NCI-H2029 treated with DMSO at 0.1 percent for 48 hours (cell line): ENCODE results near the gene EXOC3L4.
"Not testable (repeated sequence)": the region's sequence is repeated elsewhere in the genome, so short reads cannot be mapped to it uniquely, and the experiment has no call there.

Experiments used
- DNase-seq: peaks from one replicate; lab custom pipeline; 2025; lab: John Stamatoyannopoulos, UW

Gene EXOC3L4

GRCh38 chr14:103151270-103151945 is 56.9 kb downstream of the EXOC3L4 start:
- no peak for DNase-seq

GRCh38 chr14:103155010-103155409 is 60.5 kb downstream of the EXOC3L4 start:
- no peak for DNase-seq

- DNase-seq: not testable (repeated sequence)
Observed at GRCh38 chr14:103155416-103155815, 60.9 kb downstream of the EXOC3L4 start.

- no peak for DNase-seq
Observed at GRCh38 chr14:103155826-103156394, 61.4 kb downstream of the EXOC3L4 start.

DNA sequence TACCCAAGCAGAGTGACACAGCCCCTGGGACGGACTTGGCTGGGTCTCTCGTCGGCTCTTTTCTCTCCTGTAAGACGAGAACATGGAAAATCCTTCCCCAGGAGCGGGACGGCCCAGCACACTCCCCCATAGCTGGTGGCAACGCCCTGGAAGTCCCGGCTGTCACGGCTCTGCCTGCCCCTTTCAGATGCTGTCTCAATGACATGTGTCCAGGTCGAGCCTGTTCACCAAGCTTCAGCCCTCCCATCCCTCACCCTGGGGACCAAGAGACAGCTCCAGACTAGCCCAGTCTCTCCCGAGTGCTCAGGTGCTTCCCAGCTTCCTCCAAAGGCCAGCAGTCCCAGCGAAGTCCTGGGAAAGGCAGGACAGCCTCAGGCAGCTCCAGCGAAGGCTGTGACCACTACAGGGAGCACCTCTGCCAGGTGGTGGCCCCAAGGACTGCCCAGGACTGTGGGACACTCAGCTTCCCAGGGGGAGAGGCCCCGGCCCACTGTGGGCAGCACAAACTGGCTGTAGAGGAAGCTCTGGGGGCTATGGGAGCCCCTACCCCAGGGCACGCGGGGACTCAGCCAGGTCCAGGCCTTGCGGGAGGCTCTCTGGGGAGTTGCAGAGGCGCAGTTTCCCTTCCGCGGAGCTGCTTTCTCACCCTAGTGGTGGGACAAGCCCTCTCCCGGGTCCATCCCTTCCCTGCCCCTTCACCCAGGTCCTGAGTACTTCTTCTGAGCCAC is 62.3 kb downstream of the EXOC3L4 start:
- DNase-seq: no peak

- no peak for DNase-seq
Observed at GRCh38 chr14:103157969-103158368, 63.4 kb downstream of the EXOC3L4 start.

DNA sequence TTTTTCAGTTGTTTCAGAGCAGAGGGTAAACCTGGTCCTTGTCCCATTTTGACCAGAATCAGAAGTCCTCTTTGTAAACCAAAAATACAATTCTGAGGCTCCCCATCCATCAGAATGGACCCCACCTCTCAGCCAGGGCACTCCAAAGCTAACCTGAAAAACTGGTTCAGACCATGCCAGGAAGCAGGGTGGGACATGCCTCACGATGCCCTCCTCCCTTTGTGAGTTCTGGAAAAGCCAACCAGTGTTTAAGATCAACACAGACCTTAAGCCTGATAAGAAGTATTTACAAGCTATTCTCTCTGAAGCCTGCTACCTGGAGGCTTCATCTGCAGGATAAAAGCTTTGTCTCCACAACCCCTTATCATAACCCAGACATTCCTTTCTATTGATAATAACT is 64.2 kb downstream of the EXOC3L4 start:
- DNase-seq: no peak
